ENCODE data around the gene SLF2. TPM values are rescaled to one million over a fixed set of nuclear protein-coding genes. Genes with fewer than 3 reads are reported as not detected.
"Not testable (repeated sequence)": the region's sequence is repeated elsewhere in the genome, so short reads cannot be mapped to it uniquely, and the experiment has no call there.

Gene SLF2
- total RNA-seq, 2 donors from 2014 or later: 31.5 to 38.9 TPM

GRCh38 chr10:100882671-100883311, 30.0 kb upstream of the SLF2 start:
- no peak overlapping the region for H3K4me3 ChIP-seq (ENCODE audit: low read length)
- DNase-seq: peak; percentile 30
- no peaks in the 10 kb centered on the region for H3K36me3 ChIP-seq (ENCODE audit: control insufficient read depth, insufficient read depth, low read length)
- no peak overlapping the region for H3K27ac ChIP-seq (ENCODE audit: low read depth, low read length)
- TF ChIP-seq CTCF (conservative IDR thresholded peaks at IDR 0.05): no peak
- no peaks in the 10 kb centered on the region for H3K4me1 ChIP-seq (ENCODE audit: control insufficient read depth, insufficient read depth, low read length)
- no peaks in the 10 kb centered on the region for H3K36me3 Mint-ChIP-seq (ENCODE audit: low read depth)
- peaks cover 22% of the 10 kb centered on the region for H3K27me3 ChIP-seq (ENCODE audit: control insufficient read depth, insufficient read depth, low read length, poor library complexity, severe bottlenecking)
- H3K4me3 Mint-ChIP-seq: no peak overlapping the region
- H3K9me3 ChIP-seq (ENCODE audit: control insufficient read depth, low read length): no peaks in the 10 kb centered on the region
- peaks cover 4% of the 10 kb centered on the region for H3K4me1 Mint-ChIP-seq
- H3K27ac Mint-ChIP-seq: no peak overlapping the region
- 88 to 96% methylated on average over 22 to 23 of the region's 23 CpGs for WGBS, 2 experiments (ENCODE audit: insufficient coverage in 1 of 2, insufficient read length in 1 of 2)
- no peaks in the 10 kb centered on the region for H3K9me3 Mint-ChIP-seq
- no peak overlapping the region for H3K9ac ChIP-seq (ENCODE audit: extremely low read depth, low read length, poor library complexity, severe bottlenecking)
- peaks cover 57% of the 10 kb centered on the region for H3K27me3 Mint-ChIP-seq (ENCODE audit: insufficient read depth)

GRCh38 chr10:100883312-100883821, 29.4 kb upstream of the SLF2 start:
- Histone ChIP-seq H3K27ac (ENCODE audit: low read depth, low read length) (no peak overlapping the region), H3K9ac (ENCODE audit: extremely low read depth, low read length, poor library complexity, severe bottlenecking) (no peak overlapping the region), H3K27me3 (ENCODE audit: control insufficient read depth, insufficient read depth, low read length, poor library complexity, severe bottlenecking) (peaks cover 25% of the 10 kb centered on the region), H3K36me3 (ENCODE audit: control insufficient read depth, insufficient read depth, low read length) (no peaks in the 10 kb centered on the region), H3K4me3 (ENCODE audit: low read length) (no peak overlapping the region), H3K9me3 (ENCODE audit: control insufficient read depth, low read length) (no peaks in the 10 kb centered on the region), H3K4me1 (ENCODE audit: control insufficient read depth, insufficient read depth, low read length) (no peaks in the 10 kb centered on the region)
- Mint-ChIP-seq H3K27me3 (ENCODE audit: insufficient read depth) (peaks cover 53% of the 10 kb centered on the region), H3K4me1 (peaks cover under 1% of the 10 kb centered on the region), H3K27ac (no peak overlapping the region), H3K9me3 (no peaks in the 10 kb centered on the region), H3K36me3 (ENCODE audit: low read depth) (no peaks in the 10 kb centered on the region), H3K4me3 (no peak overlapping the region)
- DNase-seq: peak; percentile 35
- WGBS, 2 experiments (ENCODE audit: insufficient coverage in 1 of 2, insufficient read length in 1 of 2): 93 to 97% methylated on average over 9 to 14 of the region's 14 CpGs
- no peak for TF ChIP-seq CTCF (conservative IDR thresholded peaks at IDR 0.05)

GRCh38 chr10:100885611-100886010, 27.2 kb upstream of the SLF2 start:
- WGBS, 2 experiments (ENCODE audit: insufficient coverage in 1 of 2, insufficient read length in 1 of 2): 82 to 97% methylated on average over 5 to 13 of the region's 13 CpGs
- not testable (repeated sequence) for H3K9me3 ChIP-seq (ENCODE audit: control insufficient read depth, low read length); H3K4me3 ChIP-seq (ENCODE audit: low read length); H3K27ac Mint-ChIP-seq; H3K36me3 Mint-ChIP-seq (ENCODE audit: low read depth); H3K36me3 ChIP-seq (ENCODE audit: control insufficient read depth, insufficient read depth, low read length); H3K9me3 Mint-ChIP-seq; H3K4me1 ChIP-seq (ENCODE audit: control insufficient read depth, insufficient read depth, low read length); H3K9ac ChIP-seq (ENCODE audit: extremely low read depth, low read length, poor library complexity, severe bottlenecking); H3K27ac ChIP-seq (ENCODE audit: low read depth, low read length); H3K4me1 Mint-ChIP-seq; H3K27me3 ChIP-seq (ENCODE audit: control insufficient read depth, insufficient read depth, low read length, poor library complexity, severe bottlenecking); H3K4me3 Mint-ChIP-seq
- peaks cover 51% of the 10 kb centered on the region for H3K27me3 Mint-ChIP-seq (ENCODE audit: insufficient read depth)
- DNase-seq: peak; percentile 16
